Heart left ventricle (tissue), 13 donors: ENCODE results near the gene PPME1.

ENCODE experiments used
- POLR2A ChIP-seq, 2 donors: fragments of 450-650 bp; IDR thresholded peaks; one replicate each; pipeline ENCODE4 v1.6.1; 2017; ENCODE audit warnings: antibody characterized with exemption in 2 of 2, mild to moderate bottlenecking in 2 of 2, moderate library complexity in 2 of 2
- TF ChIP-seq, protein P1 (sequence below), 12 donors: fragments of 200-600 bp; sonication (generic) in 4 of 12; IDR thresholded peaks; one replicate each; pipeline versions ENCODE4 v1.5.0 to v1.8.0; 2018 to 2022; ENCODE audit warnings: antibody characterized with exemption in 12 of 12, mild to moderate bottlenecking in 5 of 12
- donor health status: ischemic (EF 13 %, LVEDD 7.1; RV severe dilation, severe dysfunction).
- donor health status: DM: no; HTN: yes; CAD: no.
- donor health status: DM: no; HTN: no; CAD: no.
- donor health status: ischemic (EF 25% LVEDD 6.9; RV normal size, moderate dysfunction).
- donor health status: ischemic (EF 25% LVEDD 5.7; RV mildly dilated, moderate dysfunction).
- donor health status: ischemic (EF 35%, LVEDD 5.7; RV mildly dilated, moderate dysfunction).
- donor health status: nonischemic (EF 11% LVEDD 7.7; RV severe dilation, severe dysfunction).
- donor health status: DM: yes; HTN: yes; CAD: no.
- donor health status: PGD.
- donor health status: ischemic (EF 29% LVEDD 5.4; RV normal size, mild dysfunction).
- donor health status: nonischemic (EF 23%, LVEDD 6.1; RV moderate dilation, normal function).

DNA sequence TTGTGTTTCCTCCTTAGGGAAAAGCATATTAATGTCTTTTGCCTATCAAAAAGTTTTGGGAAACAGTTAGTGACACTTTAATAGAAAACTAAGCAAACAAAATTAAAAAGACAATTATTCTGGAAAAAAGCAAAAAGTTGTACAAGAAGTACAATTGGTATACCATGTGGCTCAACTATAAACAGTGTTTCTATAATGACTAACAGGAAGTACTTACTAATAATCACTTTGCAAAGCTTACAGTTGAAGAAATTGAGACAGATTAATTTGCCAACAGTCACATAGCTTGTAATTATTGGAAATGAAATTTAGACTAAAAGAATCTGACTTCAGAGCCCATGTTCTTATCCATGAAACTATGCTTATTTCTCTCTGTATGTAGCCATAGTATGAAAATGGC is 24.7 kb downstream of the PPME1 start:
- TF ChIP-seq, protein P1, sequence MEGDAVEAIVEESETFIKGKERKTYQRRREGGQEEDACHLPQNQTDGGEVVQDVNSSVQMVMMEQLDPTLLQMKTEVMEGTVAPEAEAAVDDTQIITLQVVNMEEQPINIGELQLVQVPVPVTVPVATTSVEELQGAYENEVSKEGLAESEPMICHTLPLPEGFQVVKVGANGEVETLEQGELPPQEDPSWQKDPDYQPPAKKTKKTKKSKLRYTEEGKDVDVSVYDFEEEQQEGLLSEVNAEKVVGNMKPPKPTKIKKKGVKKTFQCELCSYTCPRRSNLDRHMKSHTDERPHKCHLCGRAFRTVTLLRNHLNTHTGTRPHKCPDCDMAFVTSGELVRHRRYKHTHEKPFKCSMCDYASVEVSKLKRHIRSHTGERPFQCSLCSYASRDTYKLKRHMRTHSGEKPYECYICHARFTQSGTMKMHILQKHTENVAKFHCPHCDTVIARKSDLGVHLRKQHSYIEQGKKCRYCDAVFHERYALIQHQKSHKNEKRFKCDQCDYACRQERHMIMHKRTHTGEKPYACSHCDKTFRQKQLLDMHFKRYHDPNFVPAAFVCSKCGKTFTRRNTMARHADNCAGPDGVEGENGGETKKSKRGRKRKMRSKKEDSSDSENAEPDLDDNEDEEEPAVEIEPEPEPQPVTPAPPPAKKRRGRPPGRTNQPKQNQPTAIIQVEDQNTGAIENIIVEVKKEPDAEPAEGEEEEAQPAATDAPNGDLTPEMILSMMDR (IDR thresholded peaks at IDR 0.05), result no peak
- TF ChIP-seq POLR2A (IDR thresholded peaks at IDR 0.05), result no peak
